ENCODE data around the gene MYH7.
"Not testable (repeated sequence)": the region's sequence is repeated elsewhere in the genome, so short reads cannot be mapped to it uniquely, and the experiment has no call there.

MYH7 gene

DNA sequence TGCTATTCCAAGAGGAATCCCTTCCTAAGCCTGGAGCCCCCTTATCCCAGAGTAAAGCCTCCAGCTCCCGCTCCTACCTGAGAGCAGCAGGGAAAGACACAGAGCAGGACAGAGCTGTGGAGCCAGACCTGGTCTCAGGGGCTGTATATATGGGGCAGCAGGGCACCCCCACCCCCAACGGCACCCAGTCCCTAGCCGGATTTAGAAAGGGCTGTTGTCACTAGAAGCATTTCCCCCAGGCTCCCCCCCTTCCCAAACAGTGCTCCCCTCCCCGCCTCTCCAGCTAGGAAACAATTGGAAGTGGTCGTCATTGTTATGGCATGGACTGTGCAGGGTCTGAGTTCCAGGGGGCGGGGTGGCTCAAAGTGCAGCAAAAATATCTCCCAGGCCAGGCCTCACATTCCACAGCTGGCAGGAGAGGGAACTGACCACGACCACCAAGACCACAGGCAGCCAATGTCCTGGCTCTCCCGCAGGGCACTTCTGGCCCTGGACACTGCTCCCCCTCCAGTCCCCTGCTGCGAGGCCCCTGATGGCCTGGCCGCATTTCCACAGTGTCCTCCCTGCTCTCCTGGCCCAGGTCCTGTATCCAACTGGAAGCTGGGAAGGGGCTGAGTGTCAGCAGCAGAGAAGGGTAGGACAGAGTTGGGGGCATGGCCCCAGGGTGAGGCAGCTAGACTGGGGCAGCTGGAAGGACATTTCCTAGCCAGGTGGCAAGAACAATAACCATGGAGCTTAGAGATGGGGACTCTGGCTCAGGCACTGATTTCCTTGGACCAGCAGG, at the start of gene MYH7:
Gene MYH7, minus strand, starts transcription at position 118 of the 784 bp plus-strand sequence. CDS start 1,928 bp downstream, outside the sequence.
- no peak for DNase-seq (ENCODE audit: low spot score)

DNA sequence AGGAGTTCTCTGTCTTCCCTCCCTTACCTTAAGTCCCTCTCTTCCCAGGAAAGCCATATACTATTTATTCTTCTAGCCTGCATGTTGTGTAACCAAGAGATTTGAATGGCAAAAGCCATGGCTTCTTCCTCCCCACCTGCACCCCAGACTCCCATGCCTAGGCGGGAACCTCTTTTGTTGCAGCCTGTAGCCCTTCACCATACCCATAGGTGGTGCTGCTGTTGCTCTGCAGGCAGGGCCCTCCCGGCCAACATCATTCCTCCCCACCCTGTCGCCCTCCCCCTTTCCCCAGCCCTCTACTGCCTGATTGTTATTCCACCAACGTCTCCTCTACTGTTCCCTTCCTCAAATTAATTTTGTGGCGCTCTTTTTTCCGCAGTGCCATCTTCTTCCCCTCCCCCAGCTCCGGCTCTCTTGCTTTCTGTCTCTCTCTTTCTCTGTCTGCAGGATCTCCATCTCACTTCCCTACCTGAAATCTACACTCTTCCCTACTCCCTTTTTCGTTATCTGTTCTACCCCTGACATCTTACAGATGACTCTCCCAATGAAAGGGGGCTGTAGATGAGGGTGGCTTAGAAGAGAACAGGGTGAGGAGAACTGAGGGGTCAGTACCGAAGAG, 47.9 kb upstream of the MYH7 start:
- peak; percentile 91 for DNase-seq (ENCODE audit: low spot score)

DNA sequence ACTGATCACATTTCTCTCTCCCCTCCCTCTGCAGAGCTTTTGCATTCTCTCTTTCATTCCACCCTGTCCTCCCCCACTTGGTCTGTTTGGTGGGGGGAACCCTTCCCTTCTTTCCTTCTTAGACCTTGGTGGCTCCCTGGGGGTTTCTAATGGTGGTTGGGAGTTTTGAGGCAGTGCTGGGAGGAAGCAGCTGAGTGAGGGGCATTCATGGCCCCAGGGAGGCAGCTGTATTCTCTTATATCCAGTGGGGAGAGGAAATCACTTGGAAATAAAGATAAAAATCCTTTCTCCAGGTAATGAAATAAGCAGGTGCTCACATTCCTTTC, 47.3 kb upstream of the MYH7 start:
- DNase-seq (ENCODE audit: low spot score) = no peak

DNA sequence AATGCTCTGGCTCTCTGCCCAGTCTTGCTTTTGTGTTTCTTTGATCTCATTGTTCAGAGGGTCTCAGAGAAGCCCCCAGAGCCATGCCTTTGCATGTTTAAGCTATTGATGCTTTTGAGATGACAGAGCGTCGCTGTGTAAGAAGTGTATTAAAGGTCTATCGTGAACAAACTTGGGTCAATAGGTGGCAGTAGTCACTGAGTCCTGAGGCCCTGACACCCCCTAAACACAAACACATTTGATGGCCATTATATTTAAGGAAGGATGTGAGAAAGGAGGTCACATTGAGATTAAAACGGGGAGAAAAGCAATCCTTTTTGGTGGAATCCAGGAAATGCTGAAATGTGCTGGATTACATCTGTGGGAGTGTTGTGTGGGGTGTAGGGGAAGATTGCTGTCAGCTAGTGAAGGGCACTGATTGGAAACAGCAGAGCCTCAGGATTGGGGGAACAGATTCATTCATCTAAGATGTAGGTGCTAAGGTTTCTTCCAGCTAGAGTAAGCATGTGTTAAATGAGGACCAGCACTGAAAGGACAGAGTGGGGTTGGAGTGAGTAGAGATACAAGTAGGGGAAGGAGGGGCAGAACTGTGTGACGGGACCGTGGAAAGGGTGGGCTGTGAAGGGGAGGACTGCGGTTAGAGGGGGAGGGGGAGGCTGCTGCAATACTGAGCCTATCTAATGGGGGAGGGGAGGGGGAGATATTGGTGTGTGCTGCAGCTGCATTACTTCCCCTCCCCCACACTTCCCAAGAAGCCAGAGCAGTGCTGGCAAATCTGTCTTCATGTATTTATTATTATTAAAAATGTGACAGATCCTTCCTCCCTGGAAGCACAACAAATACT, 46.7 kb upstream of the MYH7 start:
- peak; percentile 51 for DNase-seq (ENCODE audit: low spot score)

DNA sequence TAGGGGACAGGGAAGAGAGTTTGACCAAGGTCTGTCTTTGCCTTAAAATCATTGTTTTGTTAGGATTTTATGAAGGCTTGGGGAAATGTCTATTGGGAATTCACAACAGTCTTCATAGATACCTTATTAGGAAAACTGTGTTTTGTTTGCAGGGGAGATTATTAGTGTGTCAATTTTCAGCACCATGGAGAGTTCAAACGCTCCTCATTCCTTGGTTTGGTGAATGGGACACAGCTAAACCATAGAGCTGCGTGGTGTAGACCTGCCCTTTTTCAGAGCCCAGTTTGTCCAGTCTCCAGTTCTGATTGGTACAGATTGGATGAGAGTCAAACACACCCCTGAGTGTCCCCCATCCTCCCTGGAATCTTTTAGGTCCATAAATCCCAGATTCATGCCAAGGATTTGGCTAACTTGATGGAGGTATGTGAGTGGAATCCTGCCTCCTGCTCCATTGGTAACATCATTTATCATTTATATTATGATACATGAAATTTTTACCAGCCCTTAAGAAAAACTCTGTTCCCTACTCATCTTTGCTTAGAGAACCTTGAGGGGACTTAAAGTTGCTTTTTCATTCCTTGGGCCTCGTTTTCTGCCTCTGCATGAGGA, 46.0 kb upstream of the MYH7 start:
- DNase-seq (ENCODE audit: low spot score) = no peak

DNA sequence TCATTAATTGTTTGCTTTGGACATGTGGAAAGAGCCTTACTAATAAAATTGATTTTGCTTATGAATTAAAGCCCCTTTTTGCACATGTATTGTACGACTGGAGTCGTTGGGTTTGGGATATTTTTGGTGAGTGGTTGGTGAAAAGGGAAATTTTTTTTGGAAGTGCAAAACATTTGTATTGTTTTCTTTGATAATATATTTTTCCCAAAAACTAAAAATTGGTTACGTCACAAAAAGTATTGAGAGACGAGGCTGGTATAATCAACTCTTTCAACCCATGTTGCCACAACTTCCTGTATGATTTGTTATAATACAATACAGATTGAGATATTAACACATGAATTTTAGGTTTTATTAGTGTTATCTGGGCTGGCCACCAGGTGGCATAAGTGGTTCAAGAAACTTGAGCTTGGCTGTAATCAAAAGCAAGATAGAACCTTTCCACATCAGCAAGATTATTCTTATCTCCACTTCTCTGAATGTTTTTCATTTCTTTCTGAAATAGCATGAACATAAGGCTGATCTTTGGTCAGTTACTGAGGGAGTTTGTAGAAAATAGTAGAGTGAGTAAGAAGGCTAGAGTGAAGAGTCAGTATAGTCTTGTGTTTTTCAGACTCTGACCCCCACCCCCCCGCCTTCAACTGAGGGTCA, 42.8 kb upstream of the MYH7 start:
- DNase-seq (ENCODE audit: low spot score) = peak; percentile 76

DNA sequence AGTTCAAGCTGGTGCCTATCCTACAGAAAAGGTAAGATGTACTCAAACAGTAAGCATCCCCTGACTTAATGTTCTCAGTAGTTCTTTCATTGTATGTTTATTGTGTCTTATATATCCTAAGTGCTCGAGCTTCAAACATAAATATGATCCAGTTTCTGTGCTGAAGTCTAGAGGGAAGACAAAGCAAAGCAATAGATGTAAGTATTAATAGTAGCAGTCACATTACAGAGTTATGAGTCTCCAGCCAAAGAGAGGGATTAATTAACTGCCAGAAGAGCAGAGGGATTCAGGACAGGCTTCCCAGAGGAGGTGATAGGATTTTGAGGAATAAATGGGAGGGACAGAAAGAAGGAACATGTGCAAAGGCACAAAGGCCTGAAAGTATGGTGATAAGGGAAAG, 35.5 kb upstream of the MYH7 start:
- no peak for DNase-seq (ENCODE audit: low spot score)

DNA sequence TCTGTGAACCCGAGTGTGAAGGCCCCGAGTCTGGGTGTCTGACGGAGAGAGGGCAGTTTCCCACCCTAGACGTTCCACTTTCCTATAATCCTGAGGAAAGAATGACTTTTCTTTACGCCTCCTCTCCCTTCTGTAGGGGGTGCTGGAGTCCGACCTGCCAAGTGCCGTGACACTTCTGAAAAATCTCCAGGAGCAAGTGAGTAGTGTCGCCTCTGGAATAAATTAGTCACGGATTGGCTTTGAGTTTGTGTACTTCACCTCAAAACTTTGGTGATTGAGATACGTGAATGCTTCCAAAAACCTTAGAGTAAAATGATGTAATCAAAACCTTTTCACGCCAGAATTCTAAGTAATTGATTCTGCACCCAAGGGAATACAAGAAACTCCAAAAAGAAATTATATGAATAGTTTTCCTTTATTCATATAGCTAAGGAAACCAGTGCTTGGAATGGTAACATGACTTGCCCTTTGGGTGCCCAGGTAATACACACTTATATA, 34.5 kb upstream of the MYH7 start:
- DNase-seq (ENCODE audit: low spot score) = no peak

DNA sequence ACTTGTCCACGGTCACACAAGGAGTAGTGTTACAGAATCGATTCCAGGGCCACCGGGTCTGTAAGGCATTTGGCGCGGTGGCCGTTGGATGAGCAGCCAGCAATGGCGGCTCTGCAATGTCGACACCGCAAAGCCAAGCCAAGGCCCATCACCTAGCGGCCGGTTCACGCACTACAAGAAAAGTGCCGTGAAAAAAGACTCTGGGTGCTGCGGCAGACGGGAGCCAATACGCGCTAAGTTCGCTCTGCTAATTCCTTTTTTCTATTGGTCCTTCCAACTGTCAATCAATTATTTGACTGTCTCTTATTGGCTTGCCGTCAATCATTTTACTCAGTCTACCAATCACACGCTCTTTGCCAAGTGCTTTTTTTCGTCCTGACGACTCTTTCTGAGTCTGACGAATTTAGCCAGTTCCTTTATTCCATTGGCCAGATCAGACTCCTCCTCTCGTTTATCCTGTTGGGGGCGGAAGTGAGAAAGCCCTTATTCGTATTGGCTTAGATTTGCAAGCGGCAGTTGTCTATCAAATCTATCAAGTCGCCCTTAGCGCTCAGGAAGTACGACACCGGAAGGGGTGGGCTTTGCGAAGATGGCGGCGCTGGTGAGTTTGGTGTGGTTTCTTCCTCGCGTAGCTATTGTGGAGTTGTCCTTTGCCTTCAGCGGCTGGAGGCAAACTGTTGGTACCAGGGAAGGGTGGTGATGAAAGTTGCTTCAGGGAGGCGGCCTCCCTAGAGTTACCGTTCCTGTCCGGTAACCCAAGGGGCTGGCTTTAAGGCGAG, 33.9 kb upstream of the MYH7 start, which contains the start of gene NGDN:
Gene NGDN, plus strand, starts transcription at position 577 of the 779 bp plus-strand sequence. Its CDS starts 13 bp downstream, at position 590.
- peak; percentile 99 for DNase-seq (ENCODE audit: low spot score)

DNA sequence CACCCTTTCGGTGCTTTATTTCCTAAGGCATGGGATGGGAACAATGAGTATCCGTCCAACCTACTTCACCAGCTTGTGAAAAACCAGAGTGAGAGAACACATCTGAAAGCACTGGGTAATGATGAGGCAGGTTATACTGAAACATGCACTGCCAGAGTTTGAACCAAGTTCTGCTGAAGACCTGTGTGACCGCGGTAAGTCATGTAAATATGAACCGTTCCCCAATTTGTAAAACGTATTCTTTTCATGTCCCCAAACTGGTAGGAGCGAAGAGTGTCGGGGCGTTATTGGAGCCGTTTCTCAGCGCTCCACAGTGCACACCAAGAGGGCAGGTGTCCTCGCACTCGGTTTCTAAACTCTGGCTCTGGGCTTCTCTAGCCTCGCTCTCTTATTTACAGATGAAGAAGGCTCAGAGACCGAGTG, 33.3 kb upstream of the MYH7 start:
- DNase-seq (ENCODE audit: low spot score) = no peak

DNA sequence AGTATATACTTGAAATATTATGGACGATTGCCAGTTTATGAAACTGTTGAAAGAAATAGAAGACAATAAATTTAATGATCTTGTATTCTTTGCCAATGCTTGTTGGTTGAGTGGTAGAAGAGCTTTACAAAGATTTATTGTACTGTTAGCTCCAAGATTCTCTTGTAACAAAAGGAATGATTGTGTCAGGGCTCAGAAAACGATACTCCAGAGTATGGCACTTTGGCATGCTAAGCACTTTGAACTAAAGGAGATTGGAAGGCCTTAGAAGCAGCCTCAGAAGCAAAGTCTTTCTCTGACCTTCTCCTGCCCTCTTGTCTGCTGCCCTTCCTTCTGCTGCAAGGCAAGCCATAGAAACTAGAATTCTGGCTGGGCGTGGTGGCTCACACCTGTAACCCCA, 29.8 kb upstream of the MYH7 start:
- no peak for DNase-seq (ENCODE audit: low spot score)

DNA sequence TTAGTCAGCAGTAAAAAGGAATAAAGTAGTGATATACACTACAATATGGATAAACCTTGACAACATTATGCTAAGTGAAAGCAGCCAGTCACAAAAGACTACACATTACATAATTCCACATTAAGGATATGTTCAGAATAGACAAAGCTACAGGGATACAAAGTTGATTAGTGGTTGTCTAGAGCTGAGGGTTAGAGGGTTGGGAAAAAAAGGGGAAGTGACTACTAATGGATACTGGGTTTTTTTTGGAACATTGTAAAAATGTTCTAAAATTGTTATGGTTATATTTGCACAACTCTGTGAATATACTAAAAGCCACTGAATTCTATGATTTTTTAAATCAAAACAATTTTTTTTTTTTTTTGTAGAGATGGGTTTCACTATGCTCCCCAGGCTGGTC, 29.2 kb upstream of the MYH7 start:
- no peak for DNase-seq (ENCODE audit: low spot score)

DNA sequence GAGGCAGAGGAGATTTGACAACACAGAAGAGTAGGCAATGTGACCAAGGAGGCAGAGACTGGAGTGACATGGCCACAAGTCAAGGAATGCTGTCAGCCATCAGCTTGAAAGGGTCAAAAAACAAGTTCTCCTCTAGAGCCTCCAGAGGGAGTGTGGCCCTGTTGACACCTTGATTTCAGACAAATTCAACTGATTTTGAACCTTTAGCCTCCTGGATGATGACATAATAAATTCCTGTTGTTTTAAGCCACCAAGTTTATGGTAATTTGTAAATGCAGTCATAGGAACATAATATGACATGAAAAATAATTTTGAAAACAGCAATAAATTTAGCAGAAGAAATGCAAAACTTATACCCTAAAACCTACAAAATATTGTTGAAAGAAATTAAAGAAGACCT, 25.5 kb upstream of the MYH7 start:
- DNase-seq (ENCODE audit: low spot score) = no peak

DNA sequence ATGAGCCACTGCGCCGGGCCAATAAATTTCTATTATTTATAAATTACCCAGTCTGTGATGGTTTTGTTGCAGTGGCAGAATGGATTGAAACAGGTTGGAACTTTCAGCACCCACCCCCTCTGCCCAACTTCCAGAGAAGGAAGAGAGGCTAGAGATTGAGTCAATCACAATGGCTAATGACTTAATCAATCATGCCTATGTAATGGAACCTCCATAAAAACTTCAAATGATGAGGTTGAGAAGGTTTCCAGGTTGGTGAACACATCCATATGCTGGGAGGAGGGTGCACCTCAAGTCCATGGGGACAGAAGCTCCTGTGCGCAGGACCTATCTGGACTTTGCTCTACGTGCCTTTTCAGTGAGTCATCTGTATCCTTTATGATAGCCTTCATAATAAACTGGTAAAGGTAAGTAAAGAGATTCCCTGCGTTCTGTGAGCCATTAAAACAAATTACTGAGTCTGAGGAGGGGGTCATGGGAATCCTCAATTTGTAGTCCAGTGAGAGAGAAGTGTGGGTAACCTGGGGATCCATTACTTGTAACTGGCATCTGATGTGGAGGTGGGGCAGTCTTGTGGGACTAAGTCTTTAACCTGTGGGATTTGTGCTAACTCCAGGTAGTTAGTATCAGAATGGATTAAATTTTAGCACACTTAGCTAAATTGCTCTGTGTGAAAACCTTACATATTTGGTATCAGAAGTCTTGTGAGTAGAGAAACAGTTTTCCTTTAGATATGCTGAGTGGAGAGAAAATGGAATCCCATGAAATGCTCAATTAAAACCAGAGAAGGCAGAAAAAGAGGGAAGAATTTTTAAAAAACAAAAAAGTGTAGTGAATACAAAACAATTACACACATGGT, 22.4 kb upstream of the MYH7 start:
- DNase-seq (ENCODE audit: low spot score) = no peak

DNA sequence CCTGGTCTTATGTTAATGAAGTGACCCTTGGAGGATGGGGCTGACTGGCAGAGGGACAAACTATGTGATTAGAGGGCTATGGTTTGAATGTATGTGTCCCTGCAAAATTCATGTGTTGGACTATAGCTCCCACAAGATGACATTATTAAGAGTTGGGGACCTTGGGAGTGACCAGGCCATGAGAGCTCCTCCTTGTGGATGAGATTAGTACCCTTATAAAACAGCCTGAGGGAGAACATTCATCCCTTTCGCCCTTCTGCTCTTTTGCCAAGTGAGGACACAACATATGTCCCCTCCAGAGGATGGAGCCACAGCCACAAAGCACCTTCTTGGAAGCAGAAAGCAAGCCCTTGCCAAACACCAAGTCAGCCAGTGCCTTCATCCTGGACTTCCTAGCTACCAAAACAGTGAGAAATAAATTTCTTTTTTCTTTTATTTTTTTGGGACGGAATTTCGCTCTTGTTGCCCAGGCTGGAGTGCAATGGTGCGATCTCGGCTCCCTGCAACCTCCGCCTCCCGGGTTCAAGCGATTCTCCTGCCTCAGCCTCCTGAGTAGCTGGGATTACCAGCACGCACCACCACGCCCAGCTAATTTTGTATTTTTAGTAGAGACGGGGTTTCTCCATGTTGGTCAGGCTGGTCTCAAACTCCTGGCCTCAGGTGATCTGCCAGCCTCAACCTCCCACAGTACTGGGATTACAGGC, 21.6 kb upstream of the MYH7 start:
- DNase-seq (ENCODE audit: low spot score) = not testable (repeated sequence)

DNA sequence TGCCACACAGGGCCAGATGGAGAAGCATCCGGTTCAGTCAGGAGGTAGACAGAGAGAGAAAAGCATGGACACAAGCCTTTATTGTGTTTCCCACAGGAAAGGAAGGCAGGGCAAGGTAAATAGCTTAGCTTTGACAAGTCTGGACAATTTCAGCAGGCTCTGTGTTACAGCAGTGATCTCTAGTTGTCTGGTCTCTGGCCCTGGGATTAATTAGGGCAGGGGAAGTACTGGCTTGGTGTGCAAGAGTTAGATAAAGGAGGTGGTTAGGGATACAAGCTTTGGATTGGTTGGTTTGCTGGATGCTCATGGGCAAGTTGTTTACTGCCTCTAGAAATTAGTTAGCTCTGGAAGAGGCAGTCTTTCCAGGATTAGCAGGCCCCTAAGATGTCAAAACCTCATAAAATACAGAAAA, 19.0 kb upstream of the MYH7 start:
- DNase-seq (ENCODE audit: low spot score) = no peak

DNA sequence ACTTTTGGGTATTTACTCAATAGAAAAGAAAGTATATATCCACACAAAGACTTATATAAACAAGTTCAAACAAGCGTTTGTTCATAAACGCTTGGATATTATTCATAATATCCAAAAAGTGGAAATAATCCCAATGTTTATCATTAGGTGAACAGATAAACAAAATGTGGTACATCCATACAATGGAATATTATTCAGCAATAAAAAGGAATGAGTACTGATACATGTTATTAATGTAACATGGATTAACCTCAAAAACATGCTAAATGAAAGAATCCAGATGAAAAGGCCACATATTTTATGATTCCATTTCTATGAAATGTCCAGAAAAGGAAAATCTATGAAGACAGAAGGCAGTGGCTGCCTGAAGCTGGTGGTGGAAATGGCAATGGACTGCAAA, 16.8 kb upstream of the MYH7 start:
- DNase-seq (ENCODE audit: low spot score) = no peak

DNA sequence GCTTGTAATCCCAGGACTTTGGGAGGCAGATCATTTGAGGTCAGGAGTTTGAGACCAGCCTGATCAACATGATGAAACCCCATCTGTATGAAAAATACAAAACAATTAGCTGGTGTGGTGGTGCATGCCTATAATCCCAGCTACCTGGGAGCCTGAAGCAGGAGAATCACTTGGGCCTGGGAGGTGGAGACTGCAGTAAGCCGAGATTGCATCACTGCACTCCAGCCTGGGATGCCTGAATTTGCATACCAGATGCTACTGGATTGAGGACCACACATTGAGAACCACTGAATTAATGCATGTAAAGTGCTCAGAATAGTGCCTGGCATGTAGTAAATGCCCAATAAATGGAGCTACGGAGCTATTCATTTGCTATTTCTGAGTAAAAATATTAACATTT, 14.9 kb upstream of the MYH7 start:
- no peak for DNase-seq (ENCODE audit: low spot score)

DNA sequence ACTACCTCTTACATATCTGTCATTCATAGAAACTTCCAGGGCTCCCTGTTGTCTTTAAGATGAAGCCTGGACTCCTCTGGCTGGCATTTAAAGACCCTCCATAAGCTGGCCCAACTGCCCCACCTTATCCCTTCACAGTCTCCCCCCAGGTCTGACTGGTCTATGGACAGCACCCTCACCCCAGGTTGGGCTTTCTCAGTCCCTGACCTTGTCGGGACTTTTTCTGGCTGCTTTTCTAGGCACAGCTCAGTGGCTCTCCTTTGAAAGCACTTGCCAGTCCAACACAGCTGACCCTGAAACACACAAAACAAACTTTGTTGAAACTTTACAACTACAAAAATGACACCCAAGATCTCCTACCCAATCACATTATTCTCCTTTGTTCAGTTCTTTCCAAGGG, 13.9 kb upstream of the MYH7 start:
- no peak for DNase-seq (ENCODE audit: low spot score)
